ENCODE measurements around the gene ATP2C1. TPM values are rescaled to one million over a fixed set of nuclear protein-coding genes. Genes with fewer than 3 reads are reported as not detected.

ATP2C1 gene
- total RNA-seq, 6 experiments from 2014 or later: 101 to 124 (median 112) TPM

GRCh38 chr3:130979117-130979516 lies 85.2 kb downstream of the ATP2C1 start:
- no peak for DNase-seq
- H3K4me3 Mint-ChIP-seq: no peak overlapping the region
- peaks cover 35% of the 10 kb centered on the region for H3K36me3 Mint-ChIP-seq (ENCODE audit: low read depth)
- no peak overlapping the region for H3K27ac Mint-ChIP-seq
- peaks cover 17% of the 10 kb centered on the region for H3K4me1 Mint-ChIP-seq (ENCODE audit: low read depth)
- no peaks in the 10 kb centered on the region for H3K9me3 Mint-ChIP-seq
- no peaks in the 10 kb centered on the region; the same call in 1 of the 2 replicates for H3K27me3 Mint-ChIP-seq (ENCODE audit: insufficient read depth)
- TF ChIP-seq CTCF (IDR thresholded peaks at IDR 0.05): no peak

GRCh38 chr3:130981469-130981868 lies 87.6 kb downstream of the ATP2C1 start:
- DNase-seq: no peak
- H3K9me3 Mint-ChIP-seq: no peaks in the 10 kb centered on the region
- no peaks in the 10 kb centered on the region; the same call in 1 of the 2 replicates for H3K27me3 Mint-ChIP-seq (ENCODE audit: insufficient read depth)
- H3K27ac Mint-ChIP-seq: no peak overlapping the region
- H3K4me1 Mint-ChIP-seq (ENCODE audit: low read depth): peaks cover 17% of the 10 kb centered on the region
- H3K36me3 Mint-ChIP-seq (ENCODE audit: low read depth): peaks cover 20% of the 10 kb centered on the region; the same call in 1 of the 2 replicates
- TF ChIP-seq CTCF (IDR thresholded peaks at IDR 0.05): no peak
- no peak overlapping the region for H3K4me3 Mint-ChIP-seq

DNA sequence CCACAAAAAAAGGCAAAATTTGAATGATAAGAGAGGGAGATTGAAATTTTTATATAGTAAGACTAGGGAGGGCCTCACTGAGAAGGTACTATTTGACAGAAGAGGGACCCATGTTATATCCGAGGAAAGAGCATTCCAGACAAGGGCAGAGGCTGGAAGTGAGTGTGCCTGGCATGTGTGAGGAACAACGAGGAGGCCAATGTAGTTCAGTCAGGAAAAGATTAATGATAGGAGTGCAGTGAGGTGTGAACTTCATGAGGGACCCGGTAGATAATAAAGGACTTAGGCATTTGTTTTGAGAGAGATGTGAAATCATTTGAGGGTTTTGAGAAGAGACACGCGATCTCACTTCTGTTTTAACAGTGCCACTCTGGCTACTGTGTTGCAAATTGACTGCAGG lies 96.4 kb downstream of the ATP2C1 start:
- DNase-seq: no peak
- Mint-ChIP-seq H3K4me1 (ENCODE audit: low read depth) (no peaks in the 10 kb centered on the region), H3K36me3 (ENCODE audit: low read depth) (peaks cover 31% of the 10 kb centered on the region), H3K27me3 (ENCODE audit: insufficient read depth) (peaks cover 1% of the 10 kb centered on the region), H3K9me3 (no peaks in the 10 kb centered on the region), H3K27ac (no peak overlapping the region), H3K4me3 (no peak overlapping the region)
- no peak for TF ChIP-seq CTCF (IDR thresholded peaks at IDR 0.05)

DNA sequence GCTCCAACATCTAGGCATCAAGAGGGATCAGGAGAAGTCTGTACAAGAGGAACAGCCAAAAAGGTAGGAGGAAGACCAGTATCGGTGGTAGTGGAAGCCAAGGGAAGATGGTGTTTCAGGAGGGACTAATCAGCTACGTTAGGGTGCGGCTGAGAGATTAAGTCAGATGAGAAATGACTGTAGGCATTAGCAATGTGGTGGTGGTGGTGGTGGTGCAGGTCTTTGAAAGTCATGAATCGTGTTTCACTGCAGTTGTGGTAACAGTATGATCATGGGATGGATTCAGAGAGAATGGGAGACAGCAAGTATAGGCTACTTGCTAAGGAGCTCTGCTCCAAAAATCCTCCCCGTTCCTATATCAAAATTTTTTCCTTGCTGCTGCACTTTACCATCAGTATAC lies 97.2 kb downstream of the ATP2C1 start:
- no peak for DNase-seq
- Mint-ChIP-seq H3K27me3 (ENCODE audit: insufficient read depth) (peaks cover 1% of the 10 kb centered on the region; the same call in 1 of the 2 replicates), H3K4me1 (ENCODE audit: low read depth) (no peaks in the 10 kb centered on the region), H3K4me3 (no peak overlapping the region), H3K9me3 (no peaks in the 10 kb centered on the region), H3K27ac (peak overlapping the region; percentile 15; the same call in 1 of the 2 replicates), H3K36me3 (ENCODE audit: low read depth) (peaks cover 27% of the 10 kb centered on the region)
- no peak for TF ChIP-seq CTCF (IDR thresholded peaks at IDR 0.05)

DNA sequence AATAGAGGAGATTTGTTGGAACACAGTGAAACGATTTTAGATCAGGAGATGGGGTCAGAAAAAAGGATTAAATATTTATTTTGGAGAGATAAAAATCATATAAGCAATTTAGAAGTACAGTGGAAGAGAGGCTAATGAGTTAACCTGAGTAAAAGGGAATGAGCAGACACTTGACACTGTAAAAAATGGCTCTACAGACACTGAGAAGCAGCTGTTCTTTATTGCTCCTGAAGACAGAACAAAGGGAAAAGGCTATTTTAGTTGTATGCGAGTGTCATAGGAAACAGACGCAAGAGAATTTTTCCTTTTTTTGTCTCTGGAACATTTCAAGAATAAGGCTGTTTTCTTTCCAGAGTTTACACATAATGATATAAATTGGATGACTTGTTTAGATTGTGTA lies 98.5 kb downstream of the ATP2C1 start:
- Mint-ChIP-seq H3K4me1 (ENCODE audit: low read depth) (no peaks in the 10 kb centered on the region), H3K9me3 (no peaks in the 10 kb centered on the region), H3K27ac (peak overlapping the region; percentile 13; the same call in 1 of the 2 replicates), H3K27me3 (ENCODE audit: insufficient read depth) (peaks cover 1% of the 10 kb centered on the region; the same call in 1 of the 2 replicates), H3K36me3 (ENCODE audit: low read depth) (peaks cover 28% of the 10 kb centered on the region), H3K4me3 (no peak overlapping the region)
- TF ChIP-seq CTCF (IDR thresholded peaks at IDR 0.05): no peak
- DNase-seq: no peak

GRCh38 chr3:130997289-130997688 lies 103.4 kb downstream of the ATP2C1 start:
- Mint-ChIP-seq H3K27me3 (ENCODE audit: insufficient read depth) (no peaks in the 10 kb centered on the region), H3K4me3 (no peak overlapping the region), H3K27ac (no peak overlapping the region), H3K4me1 (ENCODE audit: low read depth) (peaks cover 14% of the 10 kb centered on the region), H3K9me3 (no peaks in the 10 kb centered on the region), H3K36me3 (ENCODE audit: low read depth) (peaks cover 19% of the 10 kb centered on the region)
- TF ChIP-seq CTCF (IDR thresholded peaks at IDR 0.05): no peak
- no peak for DNase-seq
